Stimulated activated memory B cell treated with anti-CD40 and anti-IgM and Interleukin-4, amounts not matched to agents 10 μg/mL and 1 μg/mL and 100 μg/mL, for 72 hours (primary cell): ENCODE data around the gene USP22.
"Not testable (repeated sequence)": the region's sequence is repeated elsewhere in the genome, so short reads cannot be mapped to it uniquely, and the experiment has no call there.

Experiments
- ATAC-seq: fragments of 150-1000 bp; cut with Tn5 transposase; 2 replicates; pipeline ENCODE4 v1.10.0; 2021
- H3K27ac Mint-ChIP-seq: one replicate; pipeline ENCODE4 v1.8.0; 2022; ENCODE audit warnings: mild to moderate bottlenecking, mixed read lengths
- H3K27me3 Mint-ChIP-seq: one replicate; pipeline ENCODE4 v1.8.0; 2022; ENCODE audit warnings: mixed read lengths
- H3K36me3 Mint-ChIP-seq: one replicate; pipeline ENCODE4 v1.8.0; 2022; ENCODE audit warnings: mixed read lengths
- H3K4me1 Mint-ChIP-seq: one replicate; pipeline ENCODE4 v1.8.0; 2022; ENCODE audit warnings: mixed read lengths
- H3K4me3 Mint-ChIP-seq: one replicate; pipeline ENCODE4 v1.8.0; 2022; ENCODE audit warnings: mild to moderate bottlenecking, moderate library complexity, mixed read lengths
- H3K9me3 Mint-ChIP-seq: one replicate; pipeline ENCODE4 v1.8.0; 2022; ENCODE audit warnings: mixed read lengths

The USP22 gene

GRCh38 chr17:20981046-20981920 lies 61.5 kb downstream of the USP22 start:
- Mint-ChIP-seq H3K9me3 (no peaks in the 10 kb centered on the region), H3K27ac (no peak overlapping the region), H3K27me3 (no peaks in the 10 kb centered on the region), H3K36me3 (peaks cover 5% of the 10 kb centered on the region), H3K4me3 (no peak overlapping the region), H3K4me1 (peaks cover 16% of the 10 kb centered on the region)
- no peak for ATAC-seq

GRCh38 chr17:20979792-20980083 lies 63.1 kb downstream of the USP22 start:
- ATAC-seq = no peak
- H3K4me3 Mint-ChIP-seq = no peak overlapping the region
- H3K27me3 Mint-ChIP-seq = no peaks in the 10 kb centered on the region
- H3K9me3 Mint-ChIP-seq = no peaks in the 10 kb centered on the region
- peaks cover 23% of the 10 kb centered on the region for H3K4me1 Mint-ChIP-seq
- peaks cover 5% of the 10 kb centered on the region for H3K36me3 Mint-ChIP-seq
- H3K27ac Mint-ChIP-seq = no peak overlapping the region

GRCh38 chr17:20979007-20979791 lies 63.6 kb downstream of the USP22 start:
- H3K27me3 Mint-ChIP-seq, H3K27ac Mint-ChIP-seq, ATAC-seq, H3K36me3 Mint-ChIP-seq, H3K9me3 Mint-ChIP-seq, H3K4me3 Mint-ChIP-seq: not testable (repeated sequence)
- peaks cover 23% of the 10 kb centered on the region for H3K4me1 Mint-ChIP-seq

- H3K9me3 Mint-ChIP-seq, H3K36me3 Mint-ChIP-seq, H3K27ac Mint-ChIP-seq, H3K4me3 Mint-ChIP-seq, H3K27me3 Mint-ChIP-seq, ATAC-seq: not testable (repeated sequence)
- peaks cover 24% of the 10 kb centered on the region for H3K4me1 Mint-ChIP-seq
Measured at GRCh38 chr17:20977609-20978253, 65.1 kb downstream of the USP22 start.

GRCh38 chr17:20975566-20975965 lies 67.2 kb downstream of the USP22 start:
- peaks cover 40% of the 10 kb centered on the region for H3K4me1 Mint-ChIP-seq
- H3K4me3 Mint-ChIP-seq = no peak overlapping the region
- no peak overlapping the region for H3K27ac Mint-ChIP-seq
- no peaks in the 10 kb centered on the region for H3K27me3 Mint-ChIP-seq
- no peak for ATAC-seq
- H3K36me3 Mint-ChIP-seq = no peaks in the 10 kb centered on the region
- H3K9me3 Mint-ChIP-seq = no peaks in the 10 kb centered on the region

GRCh38 chr17:20970329-20970728 lies 72.5 kb downstream of the USP22 start:
- no peaks in the 10 kb centered on the region for H3K27me3 Mint-ChIP-seq
- no peak for ATAC-seq
- peak overlapping the region; percentile 85 for H3K27ac Mint-ChIP-seq
- no peaks in the 10 kb centered on the region for H3K36me3 Mint-ChIP-seq
- peaks cover 63% of the 10 kb centered on the region for H3K4me1 Mint-ChIP-seq
- H3K9me3 Mint-ChIP-seq = no peaks in the 10 kb centered on the region
- peak overlapping the region; percentile 82 for H3K4me3 Mint-ChIP-seq

GRCh38 chr17:20968913-20969616 lies 73.7 kb downstream of the USP22 start:
- Mint-ChIP-seq H3K4me3 (peak overlapping the region; percentile 82), H3K36me3 (no peaks in the 10 kb centered on the region), H3K27ac (peak overlapping the region; percentile 85), H3K27me3 (no peaks in the 10 kb centered on the region), H3K9me3 (no peaks in the 10 kb centered on the region), H3K4me1 (peaks cover 63% of the 10 kb centered on the region)
- ATAC-seq = peak; percentile 87

GRCh38 chr17:20967776-20968175 lies 75.0 kb downstream of the USP22 start:
- Mint-ChIP-seq H3K27me3 (peaks cover 6% of the 10 kb centered on the region), H3K36me3 (no peaks in the 10 kb centered on the region), H3K4me3 (no peak overlapping the region), H3K27ac (peak overlapping the region; percentile 85), H3K4me1 (peaks cover 69% of the 10 kb centered on the region), H3K9me3 (no peaks in the 10 kb centered on the region)
- ATAC-seq = no peak

- Mint-ChIP-seq H3K36me3 (no peaks in the 10 kb centered on the region), H3K27me3 (peaks cover 13% of the 10 kb centered on the region), H3K4me1 (peaks cover 65% of the 10 kb centered on the region), H3K9me3 (no peaks in the 10 kb centered on the region), H3K4me3 (no peak overlapping the region), H3K27ac (peak overlapping the region; percentile 58)
- ATAC-seq = peak; percentile 60
Measured at GRCh38 chr17:20966870-20967269, 75.9 kb downstream of the USP22 start.

- Mint-ChIP-seq H3K27me3 (peaks cover 13% of the 10 kb centered on the region), H3K27ac (no peak overlapping the region), H3K4me3 (no peak overlapping the region), H3K4me1 (peaks cover 51% of the 10 kb centered on the region), H3K9me3 (no peaks in the 10 kb centered on the region), H3K36me3 (no peaks in the 10 kb centered on the region)
- no peak for ATAC-seq
Measured at GRCh38 chr17:20965492-20965891, 77.3 kb downstream of the USP22 start.

- Mint-ChIP-seq H3K4me1 (peaks cover 12% of the 10 kb centered on the region), H3K4me3 (no peak overlapping the region), H3K27ac (no peak overlapping the region), H3K9me3 (no peaks in the 10 kb centered on the region), H3K36me3 (no peaks in the 10 kb centered on the region), H3K27me3 (peaks cover 13% of the 10 kb centered on the region)
- ATAC-seq = no peak
Measured at GRCh38 chr17:20961586-20961985, 81.2 kb downstream of the USP22 start.

GRCh38 chr17:20960871-20961270 lies 81.9 kb downstream of the USP22 start:
- Mint-ChIP-seq H3K4me1 (peaks cover 6% of the 10 kb centered on the region), H3K27ac (no peak overlapping the region), H3K4me3 (no peak overlapping the region), H3K9me3 (no peaks in the 10 kb centered on the region), H3K27me3 (peaks cover 13% of the 10 kb centered on the region), H3K36me3 (no peaks in the 10 kb centered on the region)
- ATAC-seq = no peak

GRCh38 chr17:20955427-20956323 lies 87.1 kb downstream of the USP22 start:
- H3K27me3 Mint-ChIP-seq = peaks cover 20% of the 10 kb centered on the region
- no peaks in the 10 kb centered on the region for H3K9me3 Mint-ChIP-seq
- no peak overlapping the region for H3K27ac Mint-ChIP-seq
- no peak overlapping the region for H3K4me3 Mint-ChIP-seq
- H3K4me1 Mint-ChIP-seq = peaks cover 10% of the 10 kb centered on the region
- no peak for ATAC-seq
- no peaks in the 10 kb centered on the region for H3K36me3 Mint-ChIP-seq

GRCh38 chr17:20954794-20955193 lies 88.0 kb downstream of the USP22 start:
- H3K36me3 Mint-ChIP-seq = no peaks in the 10 kb centered on the region
- no peak overlapping the region for H3K4me3 Mint-ChIP-seq
- H3K4me1 Mint-ChIP-seq = peaks cover 10% of the 10 kb centered on the region
- H3K27ac Mint-ChIP-seq = no peak overlapping the region
- H3K27me3 Mint-ChIP-seq = peaks cover 20% of the 10 kb centered on the region
- no peaks in the 10 kb centered on the region for H3K9me3 Mint-ChIP-seq
- no peak for ATAC-seq
